ENCODE data around the gene SND1. TPM values are rescaled to one million over a fixed set of nuclear protein-coding genes. Genes with fewer than 3 reads are reported as not detected.

SND1 gene
- total and polyA plus RNA-seq, 4 donors = 59.4 to 214 (median 84.1) TPM

DNA sequence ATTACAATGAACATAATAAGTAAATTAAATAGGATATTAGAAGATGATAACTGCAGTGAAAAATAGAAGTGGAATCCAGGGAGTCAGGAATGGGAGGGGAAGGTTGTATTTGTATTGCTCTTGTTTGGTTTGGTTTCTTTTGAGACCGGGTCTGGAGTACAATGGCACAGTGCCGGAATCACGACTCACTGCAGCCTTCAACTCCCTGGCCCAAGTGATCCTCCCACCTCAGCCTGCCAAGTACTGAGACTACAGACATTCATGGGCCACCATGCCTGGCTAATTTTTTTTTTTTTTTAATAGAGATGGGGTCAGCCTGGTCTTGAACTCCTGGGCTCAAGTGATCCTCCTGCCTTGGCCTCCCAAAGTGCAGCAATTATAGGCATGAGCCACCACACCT, 439.1 kb downstream of the SND1 start:
- no peak for DNase-seq (ENCODE audit: low spot score)

GRCh38 chr7:128092221-128092620, 440.2 kb downstream of the SND1 start:
- H3K36me3 ChIP-seq (ENCODE audit: control insufficient read depth in 4 of 4, insufficient read depth in 3 of 4, low read depth in 1 of 4, low read length in 3 of 4) = peaks cover 10 to 62% (median 27%) of the 10 kb centered on the region in 4 donors
- H3K27me3 ChIP-seq (ENCODE audit: control insufficient read depth in 4 of 4, insufficient read depth in 4 of 4, low read length in 3 of 4) = no peaks in the 10 kb centered on the region
- no peaks in the 10 kb centered on the region for H3K4me1 ChIP-seq (ENCODE audit: control insufficient read depth in 4 of 4, insufficient read depth in 4 of 4, low read length in 3 of 4)
- no peaks in the 10 kb centered on the region for H3K9me3 ChIP-seq (ENCODE audit: control insufficient read depth in 4 of 4, low read length in 3 of 4)
- H3K4me3 ChIP-seq (ENCODE audit: low read depth in 1 of 3, low read length in 3 of 3) = no peak overlapping the region
- no peak overlapping the region for H3K9ac ChIP-seq (ENCODE audit: low read depth in 1 of 2, low read length in 2 of 2)
- H3K27ac ChIP-seq (ENCODE audit: low read depth in 1 of 2, low read length in 2 of 2) = no peak overlapping the region
- TF ChIP-seq, protein P1, sequence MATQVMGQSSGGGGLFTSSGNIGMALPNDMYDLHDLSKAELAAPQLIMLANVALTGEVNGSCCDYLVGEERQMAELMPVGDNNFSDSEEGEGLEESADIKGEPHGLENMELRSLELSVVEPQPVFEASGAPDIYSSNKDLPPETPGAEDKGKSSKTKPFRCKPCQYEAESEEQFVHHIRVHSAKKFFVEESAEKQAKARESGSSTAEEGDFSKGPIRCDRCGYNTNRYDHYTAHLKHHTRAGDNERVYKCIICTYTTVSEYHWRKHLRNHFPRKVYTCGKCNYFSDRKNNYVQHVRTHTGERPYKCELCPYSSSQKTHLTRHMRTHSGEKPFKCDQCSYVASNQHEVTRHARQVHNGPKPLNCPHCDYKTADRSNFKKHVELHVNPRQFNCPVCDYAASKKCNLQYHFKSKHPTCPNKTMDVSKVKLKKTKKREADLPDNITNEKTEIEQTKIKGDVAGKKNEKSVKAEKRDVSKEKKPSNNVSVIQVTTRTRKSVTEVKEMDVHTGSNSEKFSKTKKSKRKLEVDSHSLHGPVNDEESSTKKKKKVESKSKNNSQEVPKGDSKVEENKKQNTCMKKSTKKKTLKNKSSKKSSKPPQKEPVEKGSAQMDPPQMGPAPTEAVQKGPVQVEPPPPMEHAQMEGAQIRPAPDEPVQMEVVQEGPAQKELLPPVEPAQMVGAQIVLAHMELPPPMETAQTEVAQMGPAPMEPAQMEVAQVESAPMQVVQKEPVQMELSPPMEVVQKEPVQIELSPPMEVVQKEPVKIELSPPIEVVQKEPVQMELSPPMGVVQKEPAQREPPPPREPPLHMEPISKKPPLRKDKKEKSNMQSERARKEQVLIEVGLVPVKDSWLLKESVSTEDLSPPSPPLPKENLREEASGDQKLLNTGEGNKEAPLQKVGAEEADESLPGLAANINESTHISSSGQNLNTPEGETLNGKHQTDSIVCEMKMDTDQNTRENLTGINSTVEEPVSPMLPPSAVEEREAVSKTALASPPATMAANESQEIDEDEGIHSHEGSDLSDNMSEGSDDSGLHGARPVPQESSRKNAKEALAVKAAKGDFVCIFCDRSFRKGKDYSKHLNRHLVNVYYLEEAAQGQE (IDR thresholded peaks at IDR 0.05) = no peak
- no peak for TF ChIP-seq EGR1 (IDR thresholded peaks at IDR 0.05; ENCODE audit: low read depth in 2 of 2)
- TF ChIP-seq, protein P2, sequence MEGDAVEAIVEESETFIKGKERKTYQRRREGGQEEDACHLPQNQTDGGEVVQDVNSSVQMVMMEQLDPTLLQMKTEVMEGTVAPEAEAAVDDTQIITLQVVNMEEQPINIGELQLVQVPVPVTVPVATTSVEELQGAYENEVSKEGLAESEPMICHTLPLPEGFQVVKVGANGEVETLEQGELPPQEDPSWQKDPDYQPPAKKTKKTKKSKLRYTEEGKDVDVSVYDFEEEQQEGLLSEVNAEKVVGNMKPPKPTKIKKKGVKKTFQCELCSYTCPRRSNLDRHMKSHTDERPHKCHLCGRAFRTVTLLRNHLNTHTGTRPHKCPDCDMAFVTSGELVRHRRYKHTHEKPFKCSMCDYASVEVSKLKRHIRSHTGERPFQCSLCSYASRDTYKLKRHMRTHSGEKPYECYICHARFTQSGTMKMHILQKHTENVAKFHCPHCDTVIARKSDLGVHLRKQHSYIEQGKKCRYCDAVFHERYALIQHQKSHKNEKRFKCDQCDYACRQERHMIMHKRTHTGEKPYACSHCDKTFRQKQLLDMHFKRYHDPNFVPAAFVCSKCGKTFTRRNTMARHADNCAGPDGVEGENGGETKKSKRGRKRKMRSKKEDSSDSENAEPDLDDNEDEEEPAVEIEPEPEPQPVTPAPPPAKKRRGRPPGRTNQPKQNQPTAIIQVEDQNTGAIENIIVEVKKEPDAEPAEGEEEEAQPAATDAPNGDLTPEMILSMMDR (IDR thresholded peaks at IDR 0.05; ENCODE audit: low read depth, low read length, missing input control) = no peak
- no peak for TF ChIP-seq FOXA1 (IDR thresholded peaks at IDR 0.05)
- TF ChIP-seq RXRA (IDR thresholded peaks at IDR 0.05) = no peak
- TF ChIP-seq YY1 (IDR thresholded peaks at IDR 0.05) = no peak
- no peak for TF ChIP-seq RAD21 (IDR thresholded peaks at IDR 0.05)
- TF ChIP-seq GABPA (IDR thresholded peaks at IDR 0.05 in 1 of 2, conservative IDR thresholded peaks at IDR 0.05 in 1 of 2) = no peak
- no peak for TF ChIP-seq HNF4A (conservative IDR thresholded peaks at IDR 0.05)
- TF ChIP-seq SP1 (IDR thresholded peaks at IDR 0.05) = no peak
- TF ChIP-seq JUND (IDR thresholded peaks at IDR 0.05) = no peak
- 75% methylated on average over 5 of the region's 5 CpGs for WGBS
- no peak for DNase-seq (ENCODE audit: low spot score)

More for the DNA sequence above, 439.1 kb downstream of the SND1 start:
- no peak overlapping the region for H3K27ac ChIP-seq (ENCODE audit: low read depth in 1 of 2, low read length in 2 of 2)
- H3K9me3 ChIP-seq (ENCODE audit: control insufficient read depth in 4 of 4, low read length in 3 of 4) = no peaks in the 10 kb centered on the region
- no peaks in the 10 kb centered on the region for H3K4me1 ChIP-seq (ENCODE audit: control insufficient read depth in 4 of 4, insufficient read depth in 4 of 4, low read length in 3 of 4)
- H3K4me3 ChIP-seq (ENCODE audit: low read depth in 1 of 3, low read length in 3 of 3) = no peak overlapping the region
- no peak overlapping the region for H3K9ac ChIP-seq (ENCODE audit: low read depth in 1 of 2, low read length in 2 of 2)
- peaks cover 13 to 73% (median 36%) of the 10 kb centered on the region in 4 donors for H3K36me3 ChIP-seq (ENCODE audit: control insufficient read depth in 4 of 4, insufficient read depth in 3 of 4, low read depth in 1 of 4, low read length in 3 of 4)
- 64% methylated on average over 3 of the region's 3 CpGs for WGBS
- no peaks in the 10 kb centered on the region for H3K27me3 ChIP-seq (ENCODE audit: control insufficient read depth in 4 of 4, insufficient read depth in 4 of 4, low read length in 3 of 4)
- TF ChIP-seq SP1 (IDR thresholded peaks at IDR 0.05) = no peak
- no peak for TF ChIP-seq MAX (IDR thresholded peaks at IDR 0.05)
- TF ChIP-seq YY1 (IDR thresholded peaks at IDR 0.05) = no peak
- TF ChIP-seq, protein P1 (IDR thresholded peaks at IDR 0.05) = no peak
- TF ChIP-seq HNF4G (IDR thresholded peaks at IDR 0.05) = no peak
- TF ChIP-seq EGR1 (IDR thresholded peaks at IDR 0.05; ENCODE audit: low read depth in 2 of 2) = no peak
- TF ChIP-seq NR2F2 (IDR thresholded peaks at IDR 0.05) = no peak
- no peak for TF ChIP-seq FOXA1 (IDR thresholded peaks at IDR 0.05)
- no peak for TF ChIP-seq RAD21 (IDR thresholded peaks at IDR 0.05)
- TF ChIP-seq FOXA2 (IDR thresholded peaks at IDR 0.05) = no peak
- TF ChIP-seq ZBTB33 (IDR thresholded peaks at IDR 0.05) = no peak
- no peak for TF ChIP-seq RXRA (IDR thresholded peaks at IDR 0.05)
- no peak for TF ChIP-seq ATF3 (IDR thresholded peaks at IDR 0.05)

Data from liver (tissue), 9 donors.